HTR-8/SVneo (cell line): ENCODE measurements around the gene HPCA.

Experiments used
- DNase-seq: peaks from one replicate; pipeline ENCODE4 v3.0.0; 2011; ENCODE audit warnings: low spot score, mixed read lengths; ENCODE audit not compliant: insufficient read length
- FAIRE-seq: peaks from 2 replicates; lab custom pipeline; 2011; peaks lifted over from hg19 to GRCh38; lab: Jason Lieb, UNC

Gene HPCA

DNA sequence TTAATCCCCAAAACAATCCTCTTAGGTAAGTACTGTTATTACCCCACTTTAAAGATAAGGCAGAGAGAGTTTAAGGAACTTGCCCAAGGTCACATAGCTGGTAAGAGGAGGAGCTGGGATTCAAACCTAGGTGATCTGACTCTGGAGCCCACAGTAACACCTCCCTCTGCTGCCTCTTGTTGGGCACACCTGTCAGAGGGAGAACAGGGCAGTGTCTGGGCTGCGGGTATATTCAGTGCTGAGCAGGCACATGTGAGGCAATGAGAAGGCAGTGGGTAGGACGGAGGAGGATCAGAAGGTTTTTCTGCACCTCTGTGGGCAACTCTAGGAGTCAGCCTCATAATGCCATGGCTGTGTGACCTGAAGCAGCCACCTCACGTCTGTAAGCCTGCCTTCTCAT is 1.8 kb downstream of the HPCA start:
- FAIRE-seq (no peak), DNase-seq (no peak)

- FAIRE-seq: no peak
Observed at GRCh38 chr1:32888677-32889420, 2.6 kb downstream of the HPCA start.

GRCh38 chr1:32889731-32890278 is 3.5 kb downstream of the HPCA start:
- no peak for FAIRE-seq

More at GRCh38 chr1:32888677-32889420, 2.6 kb downstream of the HPCA start:
- no peak for DNase-seq

GRCh38 chr1:32890516-32891240 is 4.4 kb downstream of the HPCA start:
- DNase-seq (no peak), FAIRE-seq (no peak)

More at GRCh38 chr1:32889731-32890278, 3.5 kb downstream of the HPCA start:
- DNase-seq: no peak

DNA sequence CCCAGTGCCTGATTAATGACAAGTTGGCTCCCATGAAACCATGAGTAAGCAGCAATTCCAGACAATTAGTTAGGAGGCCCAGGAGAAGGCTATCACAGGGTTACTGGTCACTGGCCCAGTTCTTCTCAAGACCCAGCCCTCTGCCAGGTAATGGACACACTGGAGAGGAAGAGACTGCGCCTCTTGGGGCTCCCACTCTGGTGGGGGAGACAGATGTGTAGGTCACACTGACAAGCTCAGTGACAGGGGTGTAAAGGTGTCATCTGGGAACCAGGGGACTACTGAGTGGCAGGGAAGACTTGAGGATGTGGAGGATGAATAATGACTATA is 4.9 kb downstream of the HPCA start:
- no peak for DNase-seq
- no peak for FAIRE-seq

DNA sequence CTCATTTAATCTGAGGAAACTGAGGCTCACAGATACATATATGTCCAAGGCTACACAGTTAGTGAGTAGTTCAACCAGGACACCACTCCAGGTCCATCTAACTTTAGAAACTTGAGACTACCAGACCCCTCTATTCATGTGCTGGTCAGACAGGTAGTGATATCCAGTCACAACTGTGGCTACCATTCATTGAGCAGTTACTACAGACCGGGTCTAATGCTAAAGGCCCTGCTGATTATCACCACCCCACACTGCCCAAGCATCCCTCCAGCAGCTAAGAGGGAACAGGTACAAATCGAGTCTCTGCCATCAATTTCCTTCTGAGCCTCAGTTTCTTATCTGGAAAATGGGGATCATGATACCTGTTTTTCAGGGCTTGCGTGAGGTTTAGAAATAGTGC is 5.3 kb downstream of the HPCA start:
- FAIRE-seq: no peak
- DNase-seq: no peak

- DNase-seq: no peak
- FAIRE-seq: no peak
Observed at GRCh38 chr1:32892368-32893197, 6.3 kb downstream of the HPCA start.

GRCh38 chr1:32893198-32894018 is 7.1 kb downstream of the HPCA start:
- no peak for FAIRE-seq
- no peak for DNase-seq

- FAIRE-seq (no peak), DNase-seq (no peak)
Observed at GRCh38 chr1:32894019-32894600, 7.8 kb downstream of the HPCA start.

DNA sequence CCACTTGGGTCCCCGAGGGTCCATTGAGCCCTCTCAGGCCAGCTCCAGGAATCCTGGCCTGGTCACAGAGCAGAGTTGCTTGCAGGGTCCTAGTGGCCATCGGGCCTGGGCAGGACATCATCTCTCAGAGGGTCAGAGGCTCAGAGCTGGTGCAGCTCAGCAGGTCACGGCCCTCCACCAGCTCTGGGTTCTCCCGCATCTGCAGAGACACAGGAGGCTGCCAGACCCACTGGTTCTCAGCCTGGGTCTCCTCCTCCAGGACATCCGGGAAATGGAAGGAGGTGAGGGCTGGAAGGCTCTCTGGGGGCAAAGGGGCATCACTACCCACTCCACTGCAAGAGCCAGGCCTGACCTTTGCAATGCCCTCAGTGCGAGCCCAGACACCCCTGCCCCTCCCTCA is 8.4 kb downstream of the HPCA start:
- no peak for FAIRE-seq
- DNase-seq: no peak

GRCh38 chr1:32895325-32896215 is 9.3 kb downstream of the HPCA start:
- DNase-seq: no peak

DNA sequence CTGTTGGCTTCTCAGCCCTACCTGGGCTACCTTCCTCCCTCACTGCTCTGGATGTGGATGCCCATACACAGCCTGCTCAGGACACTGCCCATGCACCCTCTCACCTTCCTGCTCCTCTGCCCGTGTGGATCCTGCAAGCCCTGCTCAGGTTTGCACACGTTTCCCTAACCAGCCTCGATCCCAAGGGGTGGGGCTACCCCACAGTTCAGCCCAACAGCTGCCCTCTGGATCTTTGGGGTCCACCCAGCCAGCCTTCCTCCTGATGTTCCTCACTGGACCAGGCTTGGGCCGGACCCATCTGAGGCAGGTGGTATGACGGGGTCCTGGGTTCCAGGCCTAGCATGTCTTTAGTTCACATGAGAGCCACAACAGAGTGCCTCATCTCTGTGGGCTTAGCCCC is 10.2 kb downstream of the HPCA start:
- FAIRE-seq (no peak), DNase-seq (no peak)

More at GRCh38 chr1:32895325-32896215, 9.3 kb downstream of the HPCA start:
- FAIRE-seq: no peak

DNA sequence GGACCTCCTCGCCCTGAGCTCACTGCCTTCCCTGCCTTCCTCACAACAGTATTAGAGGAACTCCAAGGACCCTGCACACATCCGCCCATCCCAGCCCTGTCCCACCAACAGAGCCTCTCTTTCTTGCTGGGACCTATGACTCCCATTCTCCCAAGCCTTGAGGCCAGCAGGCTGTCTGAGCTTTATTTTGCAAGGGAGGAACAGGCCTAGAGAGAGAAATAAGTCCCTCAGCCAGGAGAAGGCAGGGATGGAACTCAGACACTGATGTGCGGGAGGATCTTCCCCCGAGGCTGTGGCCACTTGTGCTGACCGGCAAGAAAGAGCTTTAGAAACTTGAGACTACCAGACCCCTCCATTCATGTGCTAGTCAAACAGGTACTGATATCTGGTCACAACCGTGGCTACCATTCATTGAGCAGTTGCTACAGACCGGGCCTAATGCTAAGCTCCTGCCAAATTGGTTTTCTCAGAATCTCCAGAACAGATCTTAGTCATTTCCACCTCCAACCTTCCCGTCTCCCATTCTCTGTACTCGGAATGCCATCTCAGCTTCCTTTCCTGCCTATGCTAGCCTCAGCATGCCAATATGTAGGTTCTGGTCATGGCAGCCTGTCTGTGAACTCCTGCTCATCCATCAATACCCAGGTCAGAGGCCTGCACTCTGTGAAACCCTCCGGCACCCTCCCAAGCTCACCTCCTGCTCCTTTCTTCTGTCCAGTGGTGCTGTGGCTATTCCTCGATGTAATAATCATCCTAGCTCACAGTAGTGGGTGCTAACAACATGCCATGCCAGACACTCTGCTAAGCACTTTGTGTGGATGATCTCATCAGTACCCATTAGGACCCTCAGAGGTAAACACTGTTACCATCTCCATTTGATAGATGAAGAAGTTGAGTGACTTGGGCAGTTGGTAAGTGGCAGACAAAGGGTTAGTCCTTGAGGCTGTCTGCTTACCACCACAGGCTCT is 11.1 kb downstream of the HPCA start:
- FAIRE-seq (no peak), DNase-seq (no peak)

- FAIRE-seq (no peak), DNase-seq (no peak)
Observed at GRCh38 chr1:32898056-32898455, 11.8 kb downstream of the HPCA start.

- no peak for DNase-seq
- no peak for FAIRE-seq
Observed at GRCh38 chr1:32898958-32899357, 12.7 kb downstream of the HPCA start.

- DNase-seq: no peak
- FAIRE-seq: no peak
Observed at GRCh38 chr1:32899586-32900296, 13.4 kb downstream of the HPCA start.
